GM13976 (cell line): ENCODE data around the gene OR1N2.

Source experiments
- DNase-seq: peaks from one replicate; pipeline ENCODE4 v3.0.0; 2012; ENCODE audit warnings: low spot score
- in situ Hi-C: fragments of 300-500 bp; cut with MboI; formaldehyde crosslinking; loops from one replicate; pipeline ENCODE4 v1.12.0; 2022; ENCODE audit warnings: low sequenced_read_pairs, mixed read lengths, inconsistent platforms; ENCODE audit not compliant: unreplicated experiment
- TF ChIP-seq, protein P1 (sequence below): IDR thresholded peaks from 2 replicates; pipeline ENCODE4 v1.5.1; 2012; ENCODE audit warnings: borderline replicate concordance, mild to moderate bottlenecking; ENCODE audit not compliant: insufficient read depth; ENCODE audit errors: extremely low read depth, missing control alignments, control extremely low read depth

OR1N2 gene, protein sequence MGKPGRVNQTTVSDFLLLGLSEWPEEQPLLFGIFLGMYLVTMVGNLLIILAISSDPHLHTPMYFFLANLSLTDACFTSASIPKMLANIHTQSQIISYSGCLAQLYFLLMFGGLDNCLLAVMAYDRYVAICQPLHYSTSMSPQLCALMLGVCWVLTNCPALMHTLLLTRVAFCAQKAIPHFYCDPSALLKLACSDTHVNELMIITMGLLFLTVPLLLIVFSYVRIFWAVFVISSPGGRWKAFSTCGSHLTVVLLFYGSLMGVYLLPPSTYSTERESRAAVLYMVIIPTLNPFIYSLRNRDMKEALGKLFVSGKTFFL

DNA sequence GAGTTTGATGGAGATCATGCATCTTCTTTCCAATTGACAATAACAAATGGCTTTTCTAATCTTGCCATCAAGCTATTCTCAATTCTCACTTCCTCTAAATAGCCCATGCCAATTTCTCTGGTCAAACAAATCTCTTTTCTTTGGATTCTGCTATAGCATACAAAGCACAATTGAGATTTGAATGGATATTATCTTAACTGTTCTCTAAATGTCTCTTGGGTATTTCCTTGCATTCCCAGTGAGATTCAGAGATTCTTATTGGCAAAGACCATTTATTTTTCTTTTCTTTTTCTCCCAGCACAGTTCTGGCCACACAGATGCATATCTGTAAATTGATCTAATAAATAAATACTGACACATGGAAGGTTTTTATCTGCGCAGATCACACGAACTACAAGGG lies at the start of gene OR1N2:
Gene OR1N2 (plus strand): TSS at position 301 of the 400 bp plus-strand sequence. CDS start 100 bp downstream, outside the sequence.
- in situ Hi-C loops, result no loop called here
- no peak for DNase-seq
- TF ChIP-seq, protein P1, sequence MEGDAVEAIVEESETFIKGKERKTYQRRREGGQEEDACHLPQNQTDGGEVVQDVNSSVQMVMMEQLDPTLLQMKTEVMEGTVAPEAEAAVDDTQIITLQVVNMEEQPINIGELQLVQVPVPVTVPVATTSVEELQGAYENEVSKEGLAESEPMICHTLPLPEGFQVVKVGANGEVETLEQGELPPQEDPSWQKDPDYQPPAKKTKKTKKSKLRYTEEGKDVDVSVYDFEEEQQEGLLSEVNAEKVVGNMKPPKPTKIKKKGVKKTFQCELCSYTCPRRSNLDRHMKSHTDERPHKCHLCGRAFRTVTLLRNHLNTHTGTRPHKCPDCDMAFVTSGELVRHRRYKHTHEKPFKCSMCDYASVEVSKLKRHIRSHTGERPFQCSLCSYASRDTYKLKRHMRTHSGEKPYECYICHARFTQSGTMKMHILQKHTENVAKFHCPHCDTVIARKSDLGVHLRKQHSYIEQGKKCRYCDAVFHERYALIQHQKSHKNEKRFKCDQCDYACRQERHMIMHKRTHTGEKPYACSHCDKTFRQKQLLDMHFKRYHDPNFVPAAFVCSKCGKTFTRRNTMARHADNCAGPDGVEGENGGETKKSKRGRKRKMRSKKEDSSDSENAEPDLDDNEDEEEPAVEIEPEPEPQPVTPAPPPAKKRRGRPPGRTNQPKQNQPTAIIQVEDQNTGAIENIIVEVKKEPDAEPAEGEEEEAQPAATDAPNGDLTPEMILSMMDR, result no peak

DNA sequence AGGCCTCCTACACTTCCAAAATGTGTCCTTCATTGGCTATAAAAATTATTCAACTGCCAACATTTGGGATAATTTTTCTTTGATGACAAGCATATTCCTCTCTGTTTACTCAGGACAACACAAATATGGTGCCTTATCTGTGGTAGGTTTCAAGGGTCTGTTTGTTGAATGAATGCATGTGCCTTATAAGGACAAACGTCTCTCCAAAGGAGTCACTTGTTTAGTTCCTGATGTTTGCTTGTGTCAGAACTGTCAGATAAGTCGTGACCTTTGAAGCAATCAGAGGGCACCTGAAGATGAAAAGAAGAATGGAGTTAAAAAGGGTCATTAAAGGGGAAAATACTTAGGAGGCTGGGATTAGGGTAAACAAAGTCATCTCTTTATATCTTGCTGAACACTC lies 45.9 kb upstream of the OR1N2 start:
- in situ Hi-C loops, result no loop called here
- DNase-seq, result no peak
- TF ChIP-seq, protein P1, result no peak

DNA sequence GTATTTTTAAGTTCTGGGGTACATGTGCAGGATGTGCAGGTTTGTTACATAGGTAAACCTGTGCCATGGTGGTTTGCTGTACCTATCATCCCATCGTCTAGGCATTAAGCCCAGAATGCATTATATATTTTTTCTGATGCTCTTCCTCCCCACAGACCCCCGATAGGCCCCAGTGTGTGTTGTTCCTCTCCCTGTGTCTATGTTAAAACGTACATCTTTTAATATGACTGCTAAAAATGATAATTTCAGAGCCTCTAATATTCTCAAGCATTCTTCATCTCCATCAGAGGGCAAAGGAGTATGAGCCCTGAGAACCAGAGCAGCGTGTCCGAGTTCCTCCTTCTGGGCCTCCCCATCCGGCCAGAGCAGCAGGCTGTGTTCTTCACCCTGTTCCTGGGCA lies 42.4 kb upstream of the OR1N2 start, which contains the start of gene OR1J2:
Gene OR1J2 (plus strand): TSS at position 301 of the 400 bp plus-strand sequence. CDS start 0 bp downstream, at position 301.
- in situ Hi-C loops, result no loop called here
- TF ChIP-seq, protein P1, result no peak
- DNase-seq, result no peak

DNA sequence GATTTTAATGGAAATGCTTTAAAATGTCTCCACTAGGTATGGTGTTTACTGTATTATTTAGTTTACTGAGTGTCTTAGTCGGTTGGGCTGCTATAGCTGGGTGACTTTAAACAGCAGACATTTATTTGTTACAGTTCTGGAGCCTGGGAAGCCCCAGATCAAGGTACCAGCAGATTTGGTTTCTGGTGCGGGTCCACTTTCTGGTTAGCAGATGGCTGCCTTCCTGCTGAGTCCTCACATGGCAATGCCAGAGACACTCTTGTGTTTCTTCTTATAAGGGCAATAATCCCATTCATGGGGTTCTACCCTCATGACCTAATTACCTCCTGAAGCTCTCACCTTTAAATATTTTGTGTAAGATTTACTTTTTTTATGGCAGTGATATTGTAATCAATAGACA lies 34.7 kb upstream of the OR1N2 start:
- no peak for DNase-seq
- TF ChIP-seq, protein P1, result no peak
- in situ Hi-C loops, result no loop called here

DNA sequence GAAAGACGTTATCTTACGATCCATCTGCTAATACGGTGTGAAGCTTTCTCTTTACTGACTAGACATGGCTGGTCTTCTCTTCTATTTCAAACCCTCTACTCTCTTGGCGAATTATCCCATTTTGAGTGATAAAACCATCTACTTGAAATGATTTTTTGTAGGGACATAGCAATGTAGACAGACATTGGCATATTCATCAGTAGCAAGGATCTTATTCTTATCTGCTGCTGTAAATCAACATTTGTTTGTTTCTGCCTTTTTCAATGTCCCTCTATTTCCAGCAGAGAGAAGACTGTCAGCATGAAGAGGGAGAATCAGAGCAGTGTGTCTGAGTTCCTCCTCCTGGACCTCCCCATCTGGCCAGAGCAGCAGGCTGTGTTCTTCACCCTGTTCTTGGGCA lies 34.1 kb upstream of the OR1N2 start, which contains the start of gene OR1J4:
Gene OR1J4 (plus strand): TSS at position 301 of the 400 bp plus-strand sequence. CDS start 0 bp downstream, at position 301.
- TF ChIP-seq, protein P1, result no peak
- in situ Hi-C loops, result no loop called here
- no peak for DNase-seq

DNA sequence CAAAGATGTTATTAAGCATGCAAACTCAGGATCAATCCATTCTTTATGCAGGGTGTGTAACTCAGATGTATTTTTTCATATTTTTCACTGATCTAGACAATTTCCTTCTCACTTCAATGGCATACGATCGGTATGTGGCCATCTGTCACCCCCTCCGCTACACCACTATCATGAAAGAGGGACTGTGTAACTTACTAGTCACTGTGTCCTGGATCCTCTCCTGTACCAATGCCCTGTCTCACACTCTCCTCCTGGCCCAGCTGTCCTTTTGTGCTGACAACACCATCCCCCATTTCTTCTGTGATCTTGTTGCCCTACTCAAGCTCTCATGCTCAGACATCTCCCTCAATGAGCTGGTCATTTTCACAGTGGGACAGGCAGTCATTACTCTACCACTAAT lies 33.5 kb upstream of the OR1N2 start:
- TF ChIP-seq, protein P1, result no peak
- in situ Hi-C loops, result no loop called here
- DNase-seq, result no peak
